Pulmonary artery endothelial cell (primary cell): ENCODE results near the gene PMIS2. TPM values are rescaled to one million over a fixed set of nuclear protein-coding genes. Genes with fewer than 3 reads are reported as not detected.

ENCODE experiments used
- DNase-seq: peaks from one replicate; pipeline ENCODE4 v3.0.0-alpha.2; 2011; ENCODE audit warnings: low read depth, low spot score
- total RNA-seq: library from RNA; depleted of rRNA; stranded (reverse); fragments of >200 nt; gene quantifications from 2 replicates; pipeline ENCODE4 v1.2.3, GENCODE V29; 2014

PMIS2 gene
- not detected in 2 replicates for total RNA-seq

DNA sequence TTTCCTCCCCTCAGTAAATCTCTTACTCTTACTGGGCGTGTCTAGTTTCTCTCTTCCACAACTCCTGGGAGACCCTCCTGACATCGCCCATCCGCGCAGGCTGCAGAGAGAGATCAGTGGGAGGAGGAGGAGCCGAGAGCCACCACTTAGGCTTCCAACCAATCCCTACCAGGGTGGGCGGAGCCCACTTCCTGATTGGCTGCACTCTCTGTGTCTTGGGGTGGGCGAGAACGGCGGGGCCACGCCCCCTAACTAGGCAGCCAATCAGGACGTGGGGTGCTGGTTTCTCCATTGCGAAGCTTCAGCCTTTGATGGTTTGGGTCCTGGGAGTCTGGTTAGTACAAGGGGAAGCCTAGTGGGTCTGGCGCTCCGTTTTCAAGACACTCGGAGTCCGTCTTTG, at the start of gene PMIS2:
PMIS2 (plus strand) TSS at position 326 of the 400 bp plus-strand sequence. CDS start 87 bp downstream, outside the sequence.
- no peak for DNase-seq

DNA sequence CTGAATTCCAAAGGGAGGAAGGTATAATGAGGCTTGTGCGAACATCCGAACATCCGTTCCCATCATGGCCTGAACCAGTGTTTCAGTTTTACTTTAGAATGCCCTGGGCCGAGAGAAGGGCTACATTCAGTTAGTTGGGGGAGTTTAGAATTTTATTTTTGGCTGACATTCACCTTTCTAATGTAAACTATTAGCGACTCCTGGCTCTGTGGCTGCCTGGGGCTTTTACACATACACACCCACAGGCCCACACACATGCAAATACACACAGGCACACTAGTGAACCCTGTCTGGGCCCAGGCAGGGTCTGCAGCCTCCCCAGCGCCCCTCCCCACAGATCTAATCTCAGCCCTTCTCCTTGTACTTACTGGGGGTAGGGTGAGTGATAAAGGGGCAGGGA, 46.7 kb upstream of the PMIS2 start:
- no peak for DNase-seq

DNA sequence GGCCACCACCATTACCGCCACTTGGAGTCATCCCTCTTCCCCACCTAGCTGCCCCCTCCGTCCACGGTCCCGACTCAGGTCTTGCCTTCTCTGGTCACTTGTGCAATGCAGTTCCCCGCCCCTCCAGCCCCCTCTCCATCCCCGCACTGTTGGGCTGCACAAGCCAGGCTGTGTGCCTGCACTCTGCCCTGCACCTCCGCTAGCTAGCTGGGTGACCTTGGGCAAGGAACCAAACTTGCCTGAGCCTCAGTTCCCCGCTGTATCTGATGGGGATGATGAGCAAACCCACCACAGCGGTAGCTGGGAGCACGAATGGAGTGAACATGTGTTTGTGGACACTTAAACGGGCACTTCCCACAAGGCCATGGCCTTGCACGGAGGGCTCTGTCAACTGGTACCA, 46.1 kb upstream of the PMIS2 start:
- no peak for DNase-seq

DNA sequence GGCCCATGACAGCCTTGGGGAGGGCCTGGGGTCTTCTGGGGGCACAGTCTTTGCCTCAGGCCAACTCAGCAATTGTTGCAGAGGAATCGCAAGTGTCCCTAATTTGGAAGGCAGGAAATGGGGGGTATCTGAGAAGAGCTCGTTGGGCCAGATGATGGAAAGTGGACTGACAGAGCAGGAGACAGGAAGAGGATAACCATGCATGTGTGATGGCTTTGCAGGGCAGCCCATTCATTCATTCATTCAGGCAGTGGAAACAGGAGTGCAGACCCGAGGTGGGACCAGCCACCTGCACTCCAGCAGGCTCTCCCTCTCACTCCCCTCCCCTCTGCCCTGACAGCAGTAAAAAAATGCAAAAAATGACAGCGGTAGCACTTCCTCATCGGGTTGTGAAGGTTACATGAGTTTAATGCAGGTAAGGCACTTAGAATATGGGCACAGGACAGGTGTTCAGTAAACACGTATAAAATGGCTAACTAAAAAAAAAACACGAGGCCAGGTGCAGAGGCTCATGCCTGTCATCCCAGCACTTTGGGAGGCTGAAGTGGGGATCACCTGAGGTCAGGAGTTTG, 45.5 kb upstream of the PMIS2 start:
- no peak for DNase-seq

DNA sequence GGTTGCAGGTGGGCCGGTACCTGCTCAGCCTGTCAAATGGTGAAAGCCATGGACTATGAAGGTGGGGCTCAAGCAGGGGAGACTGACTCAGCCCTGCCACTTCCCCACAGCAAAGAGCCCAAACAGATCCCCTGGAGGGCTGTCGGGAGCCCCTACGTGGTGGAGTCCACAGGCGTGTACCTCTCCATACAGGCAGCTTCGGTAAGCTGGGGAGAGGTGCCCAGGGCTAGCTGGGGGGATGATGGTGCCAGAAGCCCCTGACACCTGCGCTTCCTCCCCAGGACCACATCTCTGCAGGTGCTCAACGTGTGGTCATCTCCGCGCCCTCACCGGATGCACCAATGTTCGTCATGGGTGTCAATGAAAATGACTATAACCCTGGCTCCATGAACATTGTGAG, 43.8 kb upstream of the PMIS2 start:
- no peak for DNase-seq

DNA sequence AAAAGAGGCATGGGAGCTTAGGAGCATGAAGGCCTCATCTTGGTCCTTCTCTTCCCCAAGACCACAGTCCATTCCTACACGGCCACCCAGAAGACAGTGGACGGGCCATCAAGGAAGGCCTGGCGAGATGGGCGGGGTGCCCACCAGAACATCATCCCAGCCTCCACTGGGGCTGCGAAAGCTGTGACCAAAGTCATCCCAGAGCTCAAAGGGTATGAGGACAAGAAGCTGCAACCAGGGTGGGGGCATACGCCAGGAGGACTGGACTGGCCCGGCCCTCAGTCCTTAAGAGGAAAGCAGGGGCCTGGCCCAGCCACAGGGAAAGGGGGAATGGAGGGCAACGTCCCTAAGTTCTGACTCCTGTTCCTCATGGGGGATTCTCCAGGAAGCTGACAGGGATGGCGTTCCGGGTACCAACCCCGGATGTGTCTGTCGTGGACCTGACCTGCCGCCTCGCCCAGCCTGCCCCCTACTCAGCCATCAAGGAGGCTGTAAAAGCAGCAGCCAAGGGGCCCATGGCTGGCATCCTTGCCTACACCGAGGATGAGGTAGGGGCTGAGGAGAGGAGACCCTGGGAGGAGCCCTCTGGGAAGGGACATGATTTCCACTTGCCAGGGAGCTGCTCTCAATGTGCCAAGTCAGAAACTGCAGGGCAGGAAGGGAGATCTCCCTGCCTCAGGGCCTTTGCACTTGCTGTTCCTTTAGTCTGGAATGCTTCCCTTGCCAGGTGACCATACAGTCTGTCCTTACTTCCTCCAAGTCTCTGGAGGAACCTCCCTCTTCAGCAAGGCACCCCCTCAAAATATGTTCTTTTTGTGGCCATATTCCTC, 42.5 kb upstream of the PMIS2 start:
- DNase-seq: no peak

DNA sequence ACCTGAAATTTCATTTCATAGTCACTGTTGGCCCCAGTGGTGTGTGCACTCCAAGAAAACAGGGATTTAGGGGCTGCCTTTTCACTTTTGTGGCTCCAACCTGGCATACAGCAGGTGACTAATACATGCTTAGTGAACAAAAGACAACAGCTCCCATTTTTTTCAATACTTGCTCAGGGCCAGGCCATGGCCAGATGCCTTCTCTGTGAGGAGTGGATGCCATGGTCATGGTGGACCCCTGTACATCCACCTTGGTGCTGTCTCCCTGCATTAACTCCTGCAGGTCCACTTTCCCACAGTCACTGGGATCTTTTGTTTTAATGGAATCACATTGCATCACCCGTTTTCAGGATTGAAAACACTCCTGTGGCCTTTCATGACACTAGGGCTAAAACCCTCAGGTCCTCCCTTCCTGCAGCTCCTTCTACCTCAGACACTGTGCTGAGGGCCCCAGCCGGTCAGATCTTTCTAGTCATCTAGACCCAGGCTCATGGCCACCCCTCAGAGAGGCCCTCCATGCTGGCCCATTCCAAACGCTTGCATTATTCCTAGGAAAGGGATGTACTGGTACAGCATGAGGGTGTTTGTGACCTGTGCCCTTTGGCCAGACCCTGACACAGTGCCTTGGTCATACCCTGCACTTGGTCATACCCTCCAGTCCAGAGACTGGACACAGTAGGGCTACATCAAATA, 41.7 kb upstream of the PMIS2 start:
- DNase-seq: no peak

DNA sequence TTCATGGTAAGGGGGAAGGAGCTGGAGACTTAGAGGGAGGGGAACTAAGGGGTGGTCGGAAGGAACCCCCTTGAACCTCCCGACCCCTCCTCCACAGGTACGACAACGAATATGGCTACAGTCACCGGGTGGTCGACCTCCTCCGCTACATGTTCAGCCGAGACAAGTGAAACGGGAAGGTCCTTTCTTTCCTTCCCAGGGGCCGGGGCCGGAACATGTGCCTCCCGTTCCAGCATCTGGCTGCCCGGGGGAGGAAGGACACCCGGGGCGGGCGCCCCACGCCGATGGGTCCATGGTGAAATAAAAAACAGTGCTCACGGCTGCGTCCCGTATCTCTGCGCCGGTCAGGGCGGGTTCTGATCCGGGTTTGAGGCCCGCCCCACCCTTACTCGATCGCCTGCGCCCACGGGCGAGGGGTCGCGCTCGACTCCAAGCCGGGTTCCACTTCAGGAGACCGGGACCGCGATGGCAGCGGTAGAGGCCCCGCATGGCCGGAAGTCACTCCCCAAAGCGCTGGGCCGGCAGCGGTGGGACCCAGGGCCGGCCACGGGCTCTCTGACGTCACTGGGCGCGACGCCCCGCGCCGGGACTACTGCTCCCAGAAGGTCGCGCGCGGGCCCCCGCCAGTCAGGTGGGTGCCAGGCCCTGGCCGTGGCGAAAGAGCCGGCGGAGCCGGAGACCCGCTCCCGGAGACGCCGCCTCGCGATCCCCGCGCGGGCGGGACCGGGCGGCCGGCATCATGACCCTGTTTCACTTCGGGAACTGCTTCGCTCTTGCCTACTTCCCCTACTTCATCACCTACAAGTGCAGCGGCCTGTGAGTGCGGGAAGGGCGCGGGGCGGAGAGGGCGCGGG, 40.7 kb upstream of the PMIS2 start, which contains the start of gene TMEM147:
TMEM147 (plus strand) TSS at position 626 of the 854 bp plus-strand sequence; CDS start at position 740, 114 bp downstream.
- peak; percentile 52 for DNase-seq

DNA sequence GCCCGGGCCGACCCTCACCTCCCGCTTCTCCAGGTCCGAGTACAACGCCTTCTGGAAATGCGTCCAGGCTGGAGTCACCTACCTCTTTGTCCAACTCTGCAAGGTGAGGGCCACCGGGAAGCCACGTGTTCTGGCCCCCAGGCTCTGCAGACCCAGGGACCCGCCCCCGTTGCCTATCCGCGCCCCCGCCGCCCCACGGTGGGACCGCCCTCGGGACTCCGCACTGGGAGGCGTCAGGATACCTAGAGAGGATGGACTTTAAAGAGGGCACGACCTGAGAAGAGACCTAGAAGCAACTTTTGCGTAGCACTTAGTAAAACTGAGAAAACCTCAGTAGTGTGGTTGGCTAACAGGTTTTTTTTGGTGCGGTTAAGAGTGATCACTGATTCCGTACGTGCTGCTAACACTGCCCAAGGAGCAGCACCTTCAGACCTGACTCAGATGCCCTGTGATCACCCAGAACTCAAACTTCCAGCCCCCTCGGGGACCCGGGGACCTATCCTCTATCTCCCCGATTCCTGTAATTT, 40.1 kb upstream of the PMIS2 start:
- no peak for DNase-seq

DNA sequence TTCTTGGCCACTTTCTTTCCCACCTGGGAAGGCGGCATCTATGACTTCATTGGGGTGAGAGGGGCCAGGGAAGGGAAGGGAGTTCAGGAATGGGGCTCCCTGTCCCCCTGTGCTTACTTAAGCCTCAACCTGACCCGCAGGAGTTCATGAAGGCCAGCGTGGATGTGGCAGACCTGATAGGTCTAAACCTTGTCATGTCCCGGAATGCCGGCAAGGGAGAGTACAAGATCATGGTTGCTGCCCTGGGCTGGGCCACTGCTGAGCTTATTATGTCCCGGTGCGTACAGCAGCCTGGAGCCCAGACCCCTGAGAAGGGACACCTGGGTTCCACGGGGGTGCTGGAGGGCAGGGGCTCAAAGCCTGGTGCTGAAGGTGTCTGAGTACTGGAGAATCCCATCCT, 39.4 kb upstream of the PMIS2 start:
- DNase-seq: no peak

DNA sequence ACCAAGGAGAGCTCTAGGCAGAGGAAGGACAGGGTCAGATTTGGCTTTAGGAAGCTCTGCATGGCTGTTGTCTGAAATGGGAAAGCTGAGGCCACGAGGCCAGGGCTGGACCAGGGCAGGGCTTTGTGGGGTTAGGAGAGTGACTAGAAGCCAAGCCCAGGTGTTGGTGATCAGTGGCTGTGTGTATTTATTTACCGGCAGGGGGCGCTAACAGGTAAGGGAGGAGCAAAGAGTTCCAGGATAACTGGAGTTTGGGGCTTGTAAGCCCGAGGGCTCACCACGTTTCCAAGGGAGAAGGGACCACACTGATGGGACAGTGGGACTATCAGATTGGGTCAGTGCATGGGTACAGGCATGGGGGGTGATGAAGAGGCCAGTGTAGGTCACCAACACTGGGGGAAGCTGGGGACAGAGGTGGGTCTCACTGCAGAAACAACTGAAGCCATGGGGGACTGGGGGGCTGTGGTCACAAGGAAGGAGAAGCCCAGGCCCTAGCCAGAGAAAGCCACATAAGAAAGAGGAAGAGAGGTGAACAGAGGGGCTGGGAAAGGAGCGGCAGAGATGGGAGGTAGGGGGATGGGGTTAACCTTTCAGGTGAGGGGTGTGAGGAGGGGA, 36.7 kb upstream of the PMIS2 start:
- peak; percentile 27 for DNase-seq

DNA sequence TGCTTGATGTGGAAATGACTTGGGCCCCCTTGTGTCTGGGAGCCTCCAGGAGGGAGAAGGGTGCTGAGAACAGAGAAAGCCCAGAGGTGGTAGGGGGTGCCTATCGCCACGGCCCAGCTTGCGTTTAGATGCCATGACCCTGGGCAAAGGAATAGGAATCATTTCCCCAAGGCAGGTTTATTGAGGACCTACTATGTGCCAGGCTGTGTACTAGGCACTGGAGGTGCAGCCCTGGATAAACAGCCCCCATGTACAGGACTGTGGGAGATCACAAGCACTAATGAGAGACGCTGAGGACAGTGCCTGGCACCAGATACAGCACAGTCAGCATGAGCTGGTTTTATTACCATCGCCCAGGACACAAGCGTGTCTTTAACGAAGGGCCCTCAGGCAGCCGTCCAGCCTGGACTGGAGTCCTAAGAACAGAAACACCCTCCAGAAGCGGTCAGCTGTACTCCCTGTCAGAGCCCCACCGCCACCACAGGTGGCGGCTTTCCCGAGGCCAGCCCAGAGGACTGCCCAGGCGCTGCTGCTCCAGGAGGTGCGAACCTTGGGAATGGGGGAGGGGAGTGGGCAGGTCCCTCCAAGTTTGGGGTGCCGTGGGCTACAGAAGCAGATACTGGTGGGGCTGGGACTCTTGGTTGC, 36.0 kb upstream of the PMIS2 start:
- DNase-seq: no peak

DNA sequence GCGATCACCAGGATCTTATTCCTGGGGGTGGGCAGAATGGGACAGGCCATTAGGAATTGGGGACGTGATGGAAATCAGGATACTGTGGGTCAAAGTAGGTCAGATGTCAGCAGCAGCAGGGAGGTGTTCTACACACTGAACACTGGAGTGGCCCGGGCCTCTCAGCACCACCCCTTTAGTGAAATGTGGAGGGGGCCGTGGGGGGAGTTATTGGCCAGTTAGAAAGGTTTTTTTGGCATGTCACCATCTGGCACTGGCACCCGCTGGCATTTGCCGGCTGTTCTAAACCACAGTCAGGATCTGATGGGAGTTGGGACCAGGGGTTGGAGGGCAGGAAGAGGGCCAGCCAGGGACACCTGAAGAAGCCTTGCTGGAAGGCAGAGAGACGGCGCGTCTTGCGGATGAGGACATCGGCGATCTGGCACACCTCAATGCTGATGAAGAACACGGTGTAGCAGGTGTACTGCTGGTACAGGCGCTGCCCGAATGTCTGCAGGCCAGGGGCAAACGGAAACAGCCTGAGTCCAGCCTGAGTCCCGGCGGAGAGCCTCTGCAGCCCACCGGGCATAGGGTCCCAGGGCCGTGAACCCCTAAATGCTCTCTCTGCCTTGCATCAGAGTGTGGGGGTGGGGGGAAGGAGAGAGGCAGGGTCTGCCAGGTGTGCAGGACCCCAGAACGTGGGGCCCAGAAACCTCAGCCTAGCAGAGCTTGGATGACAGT, 34.7 kb upstream of the PMIS2 start:
- no peak for DNase-seq

DNA sequence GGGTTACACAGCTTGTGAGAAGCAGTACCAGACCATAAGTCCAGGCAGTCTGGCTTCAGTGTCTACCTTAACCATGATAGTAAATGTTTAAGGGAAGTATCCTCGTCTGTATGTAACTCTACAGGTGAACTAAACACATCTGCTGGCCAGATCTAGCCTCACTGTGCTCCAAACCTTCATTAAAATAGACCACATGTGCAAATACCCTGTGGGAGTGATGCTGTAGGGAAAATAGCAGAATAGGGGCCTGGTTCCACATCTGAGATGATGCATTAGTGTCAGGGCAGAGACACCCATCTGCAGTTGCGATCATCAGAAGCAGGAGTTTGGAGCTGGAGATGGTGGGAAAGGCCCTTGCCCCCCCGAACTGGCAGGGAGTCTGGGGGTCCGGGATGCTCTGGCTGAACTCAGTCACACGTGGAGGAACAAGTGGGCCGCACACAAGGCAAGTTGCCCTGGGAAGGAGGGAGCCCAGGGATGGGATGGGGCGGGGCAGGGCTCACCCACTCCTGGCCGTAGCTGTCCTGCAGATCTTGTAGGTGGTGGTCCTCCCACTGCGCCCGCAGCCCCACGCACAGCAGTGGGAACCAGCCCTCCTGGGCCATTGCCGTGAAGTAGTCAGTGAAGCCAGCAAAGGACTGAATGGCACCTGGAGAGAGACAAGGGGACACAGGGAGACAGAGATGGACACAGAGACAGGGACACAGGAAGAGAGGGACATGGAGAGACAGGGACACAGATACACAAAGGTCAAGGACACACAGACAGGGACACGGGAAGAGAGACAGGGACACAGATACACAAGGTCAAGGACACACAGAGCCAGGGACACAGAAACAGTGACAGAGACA, 33.2 kb upstream of the PMIS2 start:
- DNase-seq: no peak

DNA sequence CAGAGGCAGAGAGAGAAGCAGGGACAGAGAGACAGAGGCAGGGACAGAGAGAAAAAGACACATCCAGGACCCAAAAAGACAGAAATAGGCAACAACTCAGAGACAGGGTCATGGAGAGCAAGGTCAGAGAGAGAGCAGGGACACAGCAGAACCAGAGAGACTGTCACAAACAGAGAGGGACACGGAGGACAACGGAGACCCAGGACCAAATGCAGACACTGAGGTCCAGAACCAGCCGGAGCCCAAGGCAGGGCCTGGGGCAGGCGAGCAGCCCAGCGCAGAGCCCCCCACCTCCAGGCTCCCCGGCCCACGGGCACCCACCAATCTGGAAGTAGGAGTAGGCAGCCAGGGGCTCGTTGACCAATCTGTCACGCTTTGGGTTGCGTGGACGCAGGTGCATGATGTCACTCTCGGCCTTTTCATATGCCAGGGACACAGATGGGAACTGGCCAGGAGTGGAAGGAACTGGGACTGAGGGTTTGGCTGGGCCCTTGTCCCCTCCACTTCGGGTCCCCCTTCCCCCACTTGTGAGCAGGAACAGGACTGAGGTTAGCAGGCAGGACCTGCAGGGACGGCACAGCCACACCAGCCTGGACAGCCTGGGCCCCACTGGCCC, 32.5 kb upstream of the PMIS2 start:
- DNase-seq: no peak

DNA sequence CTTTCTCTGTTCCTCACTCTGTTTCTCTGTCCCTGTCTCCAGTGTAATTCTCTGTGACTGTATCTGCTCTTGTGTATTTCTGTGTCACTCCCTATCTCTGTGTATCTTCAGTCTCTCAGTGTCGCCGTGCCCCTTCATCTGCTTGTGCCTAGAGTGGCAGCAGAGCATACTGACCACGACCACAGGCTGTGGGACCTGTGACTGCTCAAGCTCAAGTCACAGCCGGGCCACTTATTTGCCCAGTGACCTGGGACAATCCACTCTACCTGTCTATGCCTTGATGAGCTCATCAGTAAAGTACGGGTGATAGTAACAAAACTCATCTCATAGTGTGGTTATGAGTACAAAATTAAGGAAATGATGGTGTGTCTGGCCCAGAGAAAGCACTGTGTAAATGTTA, 31.9 kb upstream of the PMIS2 start:
- DNase-seq: no peak

DNA sequence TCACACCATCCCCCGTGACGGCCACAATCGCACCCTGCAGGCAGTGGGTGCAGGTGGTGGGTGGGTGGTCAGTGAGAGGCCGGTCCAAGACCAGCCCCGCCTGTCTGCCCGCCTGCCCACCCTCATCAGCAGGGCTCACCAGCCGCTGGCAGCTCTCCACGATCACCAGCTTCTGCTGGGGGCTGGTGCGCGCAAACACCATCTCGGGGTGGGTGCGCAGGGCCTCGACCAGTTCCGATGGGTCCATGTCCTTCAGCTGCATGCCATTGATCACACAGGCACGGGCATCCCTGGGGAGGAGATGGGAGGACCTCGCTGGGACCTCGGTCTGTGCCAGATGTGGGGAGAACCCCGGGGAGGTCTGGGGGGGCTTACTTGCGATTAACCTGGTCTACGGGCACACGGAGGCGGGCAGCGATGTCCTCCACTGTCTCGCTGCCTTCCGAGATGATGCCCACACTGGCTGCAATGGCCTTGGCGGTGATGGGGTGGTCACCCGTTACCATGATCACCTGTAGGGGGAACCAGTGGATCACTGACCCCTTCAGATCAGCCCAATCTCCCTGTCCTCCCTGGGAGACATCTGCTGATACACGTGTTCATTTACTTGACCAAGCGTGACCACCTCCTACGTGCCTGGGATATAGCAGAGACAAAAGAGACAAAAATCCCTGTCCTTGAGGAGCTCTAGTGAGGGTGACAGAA, 30.5 kb upstream of the PMIS2 start:
- no peak for DNase-seq
